MM.1S (cell line): ENCODE data around the gene CHRM4.

Source experiments
- DNase-seq: peaks from one replicate; pipeline ENCODE4 v3.0.0-alpha.2; 2015
- H2AFZ ChIP-seq: fragments of 300-600 bp; sonication (generic); 2 replicates; pipeline ENCODE4 v1.6.0; 2016; ENCODE audit warnings: antibody characterized with exemption, low read length
- H3F3A ChIP-seq: fragments of 300-600 bp; sonication (generic); 2 replicates; pipeline ENCODE4 v1.6.1; 2016; ENCODE audit warnings: mild to moderate bottlenecking, antibody characterized with exemption, low read length, moderate library complexity, mixed read lengths; ENCODE audit not compliant: insufficient read depth
- H3K27ac ChIP-seq: fragments of 300-600 bp; sonication (generic); 2 replicates; pipeline ENCODE4 v1.5.1; 2016; ENCODE audit warnings: mild to moderate bottlenecking, low read length
- H3K27me3 ChIP-seq: fragments of 300-600 bp; sonication (generic); replicated peaks from 2 replicates; pipeline ENCODE4 v1.6.0; 2016; ENCODE audit warnings: low read length; ENCODE audit not compliant: insufficient read depth
- H3K36me3 ChIP-seq: fragments of 300-600 bp; sonication (generic); replicated peaks from 2 replicates; pipeline ENCODE4 v1.6.1; 2016; ENCODE audit warnings: mild to moderate bottlenecking, low read length, mixed read lengths; ENCODE audit not compliant: insufficient read depth
- H3K4me1 ChIP-seq: fragments of 300-600 bp; sonication (generic); 2 replicates; pipeline ENCODE4 v1.6.1; 2016; ENCODE audit warnings: low read length, mixed read lengths
- H3K4me2 ChIP-seq: fragments of 300-600 bp; sonication (generic); 2 replicates; pipeline ENCODE4 v1.6.0; 2016; ENCODE audit warnings: low read depth, low read length
- H3K4me3 ChIP-seq: fragments of 300-600 bp; sonication (generic); 2 replicates; pipeline ENCODE4 v1.5.1; 2016; ENCODE audit warnings: low read length, mixed read lengths
- H3K79me2 ChIP-seq: fragments of 300-600 bp; sonication (generic); 2 replicates; pipeline ENCODE4 v1.6.1; 2016; ENCODE audit warnings: mixed run types, low read length, mixed read lengths
- H3K9ac ChIP-seq: fragments of 300-600 bp; sonication (generic); 2 replicates; pipeline ENCODE4 v1.6.1; 2016; ENCODE audit warnings: low read length, mixed read lengths
- H3K9me2 ChIP-seq: fragments of 300-600 bp; sonication (generic); replicated peaks from 2 replicates; pipeline ENCODE4 v1.6.1; 2016; ENCODE audit warnings: mild to moderate bottlenecking, low read length, mixed read lengths; ENCODE audit not compliant: insufficient read depth
- H3K9me3 ChIP-seq: fragments of 300-600 bp; sonication (generic); replicated peaks from 2 replicates; pipeline ENCODE4 v1.6.1; 2016; ENCODE audit warnings: mild to moderate bottlenecking, low read length, mixed read lengths; ENCODE audit not compliant: insufficient read depth
- H4K20me1 ChIP-seq: fragments of 300-600 bp; sonication (generic); 2 replicates; pipeline ENCODE4 v1.6.1; 2016; ENCODE audit warnings: mild to moderate bottlenecking, low read length, moderate library complexity, mixed read lengths; ENCODE audit not compliant: insufficient read depth
- EZH2 ChIP-seq: fragments of 300-600 bp; sonication (generic); optimal IDR thresholded peaks from 2 replicates; pipeline ENCODE3; 2017; ENCODE audit warnings: low read depth, mild to moderate bottlenecking, antibody characterized with exemption, low read length, mixed read lengths
- EZH2phosphoT487 ChIP-seq: fragments of 300-600 bp; sonication (generic); IDR thresholded peaks from 2 replicates; pipeline ENCODE4 v1.6.1; 2018; ENCODE audit warnings: antibody characterized with exemption, low read length
- TF ChIP-seq, protein P1 (sequence below): fragments of 300-600 bp; sonication (generic); IDR thresholded peaks from 2 replicates; pipeline ENCODE4 v1.5.1; 2016; ENCODE audit warnings: antibody characterized with exemption, low read length, mixed read lengths

Gene CHRM4

DNA sequence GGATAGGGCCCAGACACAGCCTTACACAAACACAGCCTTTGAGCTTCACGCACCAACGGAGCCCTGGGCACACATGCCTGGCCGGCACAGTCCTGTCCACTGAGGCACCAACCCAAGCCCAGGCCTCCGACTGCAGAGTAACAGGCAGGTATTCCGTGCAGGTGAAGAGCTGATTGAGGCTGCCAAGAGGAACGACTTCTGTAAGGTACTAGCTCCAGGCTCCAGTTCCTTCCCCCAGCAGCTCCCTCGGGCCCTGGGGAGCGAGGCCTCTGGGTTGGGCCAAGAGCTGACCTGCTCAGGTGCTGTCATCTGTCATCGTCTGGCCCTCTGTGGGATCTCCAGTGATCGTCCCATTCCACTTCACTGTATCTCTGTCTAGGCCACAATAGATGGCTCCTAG is 13.3 kb downstream of the CHRM4 start:
- H3K79me2 ChIP-seq = no peaks in the 10 kb centered on the region
- H2AFZ ChIP-seq = no peak overlapping the region
- H3K4me1 ChIP-seq = peaks cover 4% of the 10 kb centered on the region; the same call in 1 of the 2 replicates
- H3K27me3 ChIP-seq = peaks cover 20% of the 10 kb centered on the region
- no peak for TF ChIP-seq EZH2phosphoT487
- TF ChIP-seq EZH2 = no peak
- TF ChIP-seq, protein P1, sequence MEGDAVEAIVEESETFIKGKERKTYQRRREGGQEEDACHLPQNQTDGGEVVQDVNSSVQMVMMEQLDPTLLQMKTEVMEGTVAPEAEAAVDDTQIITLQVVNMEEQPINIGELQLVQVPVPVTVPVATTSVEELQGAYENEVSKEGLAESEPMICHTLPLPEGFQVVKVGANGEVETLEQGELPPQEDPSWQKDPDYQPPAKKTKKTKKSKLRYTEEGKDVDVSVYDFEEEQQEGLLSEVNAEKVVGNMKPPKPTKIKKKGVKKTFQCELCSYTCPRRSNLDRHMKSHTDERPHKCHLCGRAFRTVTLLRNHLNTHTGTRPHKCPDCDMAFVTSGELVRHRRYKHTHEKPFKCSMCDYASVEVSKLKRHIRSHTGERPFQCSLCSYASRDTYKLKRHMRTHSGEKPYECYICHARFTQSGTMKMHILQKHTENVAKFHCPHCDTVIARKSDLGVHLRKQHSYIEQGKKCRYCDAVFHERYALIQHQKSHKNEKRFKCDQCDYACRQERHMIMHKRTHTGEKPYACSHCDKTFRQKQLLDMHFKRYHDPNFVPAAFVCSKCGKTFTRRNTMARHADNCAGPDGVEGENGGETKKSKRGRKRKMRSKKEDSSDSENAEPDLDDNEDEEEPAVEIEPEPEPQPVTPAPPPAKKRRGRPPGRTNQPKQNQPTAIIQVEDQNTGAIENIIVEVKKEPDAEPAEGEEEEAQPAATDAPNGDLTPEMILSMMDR = no peak
- no peak overlapping the region for H3K9ac ChIP-seq
- no peak overlapping the region for H3K27ac ChIP-seq
- no peaks in the 10 kb centered on the region for H3K9me3 ChIP-seq
- no peak for DNase-seq
- no peaks in the 10 kb centered on the region for H3K9me2 ChIP-seq
- H3K36me3 ChIP-seq = no peaks in the 10 kb centered on the region
- no peak overlapping the region for H3K4me2 ChIP-seq
- no peak overlapping the region for H3K4me3 ChIP-seq
- no peaks in the 10 kb centered on the region for H4K20me1 ChIP-seq
- no peaks in the 10 kb centered on the region for H3F3A ChIP-seq

DNA sequence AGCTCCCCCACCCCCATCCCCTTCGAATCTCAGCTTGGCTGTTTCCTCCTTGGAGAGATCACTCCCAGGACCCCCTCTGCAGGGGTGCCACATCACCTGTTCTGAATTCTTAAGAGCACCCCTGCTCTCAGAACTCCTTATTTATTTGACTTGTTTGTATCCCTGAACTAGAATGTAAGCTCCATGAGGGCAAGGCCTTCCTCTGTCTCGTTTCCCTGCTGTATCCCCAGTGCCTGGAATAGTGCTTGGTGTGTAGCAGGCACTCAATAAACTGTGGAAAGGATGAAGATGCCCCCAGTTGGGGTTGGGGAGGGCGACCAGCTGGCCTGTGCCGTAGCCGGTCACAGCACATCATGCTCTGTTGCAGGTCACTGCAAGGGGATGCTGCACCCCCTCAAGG is 13.7 kb downstream of the CHRM4 start:
- H3K27ac ChIP-seq = no peak overlapping the region
- no peaks in the 10 kb centered on the region for H3K36me3 ChIP-seq
- H3K9me3 ChIP-seq = no peaks in the 10 kb centered on the region
- H3K4me3 ChIP-seq = no peak overlapping the region
- TF ChIP-seq EZH2 (no peak), EZH2phosphoT487 (no peak)
- TF ChIP-seq, protein P1 = no peak
- H3K9me2 ChIP-seq = no peaks in the 10 kb centered on the region
- peaks cover 16% of the 10 kb centered on the region for H3K27me3 ChIP-seq
- no peak overlapping the region for H3K4me2 ChIP-seq
- DNase-seq = no peak
- peaks cover 4% of the 10 kb centered on the region; the same call in 1 of the 2 replicates for H3K4me1 ChIP-seq
- no peaks in the 10 kb centered on the region for H3K79me2 ChIP-seq
- no peaks in the 10 kb centered on the region for H3F3A ChIP-seq
- no peaks in the 10 kb centered on the region for H4K20me1 ChIP-seq
- H2AFZ ChIP-seq = no peak overlapping the region
- H3K9ac ChIP-seq = no peak overlapping the region

DNA sequence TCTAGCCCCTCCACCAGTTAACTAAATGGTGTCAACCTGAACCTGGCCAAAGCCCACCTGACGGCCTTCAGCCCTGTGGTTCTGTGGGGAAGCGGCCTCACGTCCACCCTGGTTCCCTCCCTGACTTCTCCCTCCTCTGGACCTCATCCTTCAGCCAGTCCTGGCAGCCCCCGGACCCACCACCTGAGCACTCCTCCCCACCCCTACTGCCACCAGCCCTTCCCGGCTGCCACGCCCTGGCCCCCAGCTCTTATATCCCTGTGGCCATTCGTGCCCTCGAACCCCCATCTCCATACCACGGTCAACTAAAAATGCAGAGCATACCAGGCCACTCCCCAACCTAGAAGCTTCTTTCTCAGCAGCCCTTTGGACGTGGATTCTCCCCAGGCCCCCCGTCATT is 14.3 kb downstream of the CHRM4 start:
- no peak for DNase-seq
- H3K9me2 ChIP-seq = no peaks in the 10 kb centered on the region
- no peak overlapping the region for H2AFZ ChIP-seq
- no peaks in the 10 kb centered on the region for H3K79me2 ChIP-seq
- no peak overlapping the region for H3K4me3 ChIP-seq
- no peak overlapping the region for H3K27ac ChIP-seq
- no peak overlapping the region for H3K9ac ChIP-seq
- H3K27me3 ChIP-seq = peaks cover 10% of the 10 kb centered on the region
- H4K20me1 ChIP-seq = no peaks in the 10 kb centered on the region
- no peak overlapping the region for H3K4me2 ChIP-seq
- H3K4me1 ChIP-seq = peaks cover 4% of the 10 kb centered on the region; the same call in 1 of the 2 replicates
- H3K9me3 ChIP-seq = no peaks in the 10 kb centered on the region
- TF ChIP-seq, protein P1 = no peak
- TF ChIP-seq EZH2phosphoT487 (no peak), EZH2 (no peak)
- no peaks in the 10 kb centered on the region for H3F3A ChIP-seq
- no peaks in the 10 kb centered on the region for H3K36me3 ChIP-seq
